GM12872 (cell line): ENCODE results near the gene IL1F10.

Experiments
- TF ChIP-seq, protein P1 (sequence below): IDR thresholded peaks from 3 replicates; pipeline ENCODE4 v1.5.1; 2011; ENCODE audit warnings: low read depth, mild to moderate bottlenecking, low read length, moderate library complexity; ENCODE audit not compliant: insufficient read depth

IL1F10 gene

DNA sequence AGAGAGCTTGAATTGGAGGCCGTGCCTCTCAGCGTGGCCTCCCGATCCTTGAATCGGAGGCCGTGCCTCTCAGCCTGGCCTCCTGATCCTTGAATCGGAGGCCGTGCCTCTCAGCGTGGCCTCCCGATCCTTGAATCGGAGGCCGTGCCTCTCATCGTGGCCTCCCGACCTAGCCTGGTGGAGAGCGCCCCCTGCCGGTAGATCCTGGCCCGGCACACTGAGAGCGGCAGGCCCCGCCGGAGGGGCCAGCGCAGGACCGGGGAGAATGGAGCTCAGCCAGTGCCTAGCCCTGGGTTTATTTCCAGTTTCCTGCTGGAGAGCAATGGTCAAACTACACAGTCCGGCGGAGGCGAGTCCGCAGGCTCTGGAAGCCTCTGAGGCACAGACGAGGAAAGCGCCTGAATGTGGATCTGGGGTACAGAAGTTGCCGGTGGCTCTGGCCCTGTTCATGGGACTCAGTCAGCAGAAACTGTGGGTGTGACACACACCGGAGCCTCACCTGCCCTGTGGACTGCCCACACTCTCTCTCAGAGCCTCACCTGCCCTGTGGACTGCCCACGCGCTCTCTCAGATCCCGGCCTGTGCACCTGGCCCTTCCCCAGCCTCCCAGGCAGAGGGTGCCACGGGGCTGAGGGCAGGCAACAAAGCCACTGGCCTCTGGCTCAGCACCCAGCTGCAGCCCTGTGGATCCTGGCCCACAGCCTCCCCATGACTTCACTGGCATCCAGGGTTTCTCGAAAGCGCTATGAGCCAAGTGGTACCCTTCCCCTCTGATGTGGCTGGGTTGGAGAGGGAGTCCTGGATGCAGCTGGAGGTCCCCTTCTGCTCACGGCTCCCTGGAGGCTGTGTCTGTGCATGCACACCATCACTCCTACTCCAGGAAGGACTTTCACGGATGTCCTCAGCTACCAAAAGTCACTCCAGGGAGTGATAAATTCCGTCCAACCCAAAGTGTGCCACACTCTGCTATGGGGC is 16.6 kb upstream of the IL1F10 start:
- TF ChIP-seq, protein P1, sequence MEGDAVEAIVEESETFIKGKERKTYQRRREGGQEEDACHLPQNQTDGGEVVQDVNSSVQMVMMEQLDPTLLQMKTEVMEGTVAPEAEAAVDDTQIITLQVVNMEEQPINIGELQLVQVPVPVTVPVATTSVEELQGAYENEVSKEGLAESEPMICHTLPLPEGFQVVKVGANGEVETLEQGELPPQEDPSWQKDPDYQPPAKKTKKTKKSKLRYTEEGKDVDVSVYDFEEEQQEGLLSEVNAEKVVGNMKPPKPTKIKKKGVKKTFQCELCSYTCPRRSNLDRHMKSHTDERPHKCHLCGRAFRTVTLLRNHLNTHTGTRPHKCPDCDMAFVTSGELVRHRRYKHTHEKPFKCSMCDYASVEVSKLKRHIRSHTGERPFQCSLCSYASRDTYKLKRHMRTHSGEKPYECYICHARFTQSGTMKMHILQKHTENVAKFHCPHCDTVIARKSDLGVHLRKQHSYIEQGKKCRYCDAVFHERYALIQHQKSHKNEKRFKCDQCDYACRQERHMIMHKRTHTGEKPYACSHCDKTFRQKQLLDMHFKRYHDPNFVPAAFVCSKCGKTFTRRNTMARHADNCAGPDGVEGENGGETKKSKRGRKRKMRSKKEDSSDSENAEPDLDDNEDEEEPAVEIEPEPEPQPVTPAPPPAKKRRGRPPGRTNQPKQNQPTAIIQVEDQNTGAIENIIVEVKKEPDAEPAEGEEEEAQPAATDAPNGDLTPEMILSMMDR, result no peak

- TF ChIP-seq, protein P1, result no peak
Observed at GRCh38 chr2:113052396-113052917, 15.3 kb upstream of the IL1F10 start, which contains the start of gene IL36B. Gene IL36B (minus strand): TSS chr2:113052867.

GRCh38 chr2:113053666-113054065 is 14.1 kb upstream of the IL1F10 start:
- TF ChIP-seq, protein P1, result no peak

GRCh38 chr2:113054066-113054465 is 13.7 kb upstream of the IL1F10 start:
- TF ChIP-seq, protein P1, result no peak

GRCh38 chr2:113056521-113056920 is 11.2 kb upstream of the IL1F10 start:
- TF ChIP-seq, protein P1, result no peak

GRCh38 chr2:113057117-113057516 is 10.7 kb upstream of the IL1F10 start:
- TF ChIP-seq, protein P1, result no peak

DNA sequence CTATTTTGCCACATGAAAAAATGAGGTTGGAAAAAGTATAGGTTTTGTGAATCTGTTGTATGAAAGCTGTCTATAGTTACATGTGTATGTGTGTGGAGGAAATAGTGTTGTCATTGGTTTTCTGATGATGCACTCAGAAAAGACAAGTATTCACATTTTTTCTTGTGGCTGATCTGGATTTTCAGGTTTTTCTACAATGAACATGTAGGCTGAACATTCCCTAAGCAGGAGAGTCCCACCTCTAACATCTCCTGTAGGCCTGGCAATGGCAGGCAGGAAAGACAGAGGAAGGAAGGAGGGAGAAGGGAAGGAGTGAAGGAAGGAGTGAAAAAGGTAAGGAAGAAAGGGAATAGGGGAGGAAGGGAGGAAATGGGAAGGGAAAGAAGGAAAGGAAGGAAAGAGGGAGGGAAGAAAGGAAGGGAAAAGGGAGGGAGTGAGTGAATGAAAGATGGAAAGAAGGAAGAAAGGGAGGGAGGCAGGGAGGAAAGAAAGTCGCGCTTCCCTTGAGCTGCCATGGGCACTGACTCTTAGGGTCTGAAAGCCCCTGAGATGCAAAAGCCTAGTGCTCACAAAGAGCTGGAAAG is 9.3 kb upstream of the IL1F10 start:
- TF ChIP-seq, protein P1, result no peak
